Left lobe of liver (tissue), 2 donors: ENCODE results near the gene MKS1. TPM values are rescaled to one million over a fixed set of nuclear protein-coding genes. Genes with fewer than 3 reads are reported as not detected.

Experiments
- ATAC-seq: fragments of 200-7000 bp; cut with Tn5 transposase; one replicate; pipeline ENCODE4 v1.9.1; 2020; ENCODE audit warnings: mild to moderate bottlenecking, moderate library complexity
- DNase-seq: peaks from one replicate; pipeline ENCODE4 v3.0.0-alpha.2; 2020; ENCODE audit warnings: low spot score
- total RNA-seq: library from RNA; stranded (reverse); gene quantifications from one replicate; pipeline ENCODE4 v1.2.1, GENCODE V29; 2021
- donor health status: DM: no; HTN: no; CAD: no; lungs with moderate emphysema.
- donor health status: DM: no; HTN: yes; CAD: no.

Gene MKS1
- total RNA-seq, result 9.8 TPM

GRCh38 chr17:58219007-58219788 lies at the start of gene MKS1:
TSS of gene MKS1 (minus strand) at chr17:58219255. CDS start at chr17:58219230, 25 bp downstream.
- ATAC-seq, result peak; percentile 97
- peak; percentile 96 for DNase-seq

DNA sequence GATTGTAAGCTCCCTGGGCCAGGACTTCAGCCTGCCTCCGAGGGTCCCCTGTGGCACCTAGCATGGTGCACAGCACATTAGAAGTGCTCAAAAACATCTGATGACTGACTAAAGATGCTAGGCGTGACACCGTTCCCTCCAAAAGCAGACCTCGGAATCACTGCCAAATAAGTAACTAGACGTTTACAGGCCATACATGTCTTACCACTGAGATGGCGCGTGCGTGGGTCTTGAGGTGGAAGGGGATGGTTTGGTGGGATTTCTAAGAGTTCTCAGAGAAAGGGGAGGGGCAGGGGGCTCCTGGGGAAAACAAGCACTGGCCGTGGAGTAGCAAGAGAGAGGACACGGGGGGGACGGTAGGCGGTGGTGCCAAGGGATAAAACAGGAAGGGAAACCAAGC lies 49.3 kb upstream of the MKS1 start:
- DNase-seq, result peak; percentile 19
- no peak for ATAC-seq

- DNase-seq, result peak; percentile 39
- ATAC-seq, result no peak
These were observed 48.6 kb upstream of the MKS1 start for GRCh38 chr17:58267347-58268324.

DNA sequence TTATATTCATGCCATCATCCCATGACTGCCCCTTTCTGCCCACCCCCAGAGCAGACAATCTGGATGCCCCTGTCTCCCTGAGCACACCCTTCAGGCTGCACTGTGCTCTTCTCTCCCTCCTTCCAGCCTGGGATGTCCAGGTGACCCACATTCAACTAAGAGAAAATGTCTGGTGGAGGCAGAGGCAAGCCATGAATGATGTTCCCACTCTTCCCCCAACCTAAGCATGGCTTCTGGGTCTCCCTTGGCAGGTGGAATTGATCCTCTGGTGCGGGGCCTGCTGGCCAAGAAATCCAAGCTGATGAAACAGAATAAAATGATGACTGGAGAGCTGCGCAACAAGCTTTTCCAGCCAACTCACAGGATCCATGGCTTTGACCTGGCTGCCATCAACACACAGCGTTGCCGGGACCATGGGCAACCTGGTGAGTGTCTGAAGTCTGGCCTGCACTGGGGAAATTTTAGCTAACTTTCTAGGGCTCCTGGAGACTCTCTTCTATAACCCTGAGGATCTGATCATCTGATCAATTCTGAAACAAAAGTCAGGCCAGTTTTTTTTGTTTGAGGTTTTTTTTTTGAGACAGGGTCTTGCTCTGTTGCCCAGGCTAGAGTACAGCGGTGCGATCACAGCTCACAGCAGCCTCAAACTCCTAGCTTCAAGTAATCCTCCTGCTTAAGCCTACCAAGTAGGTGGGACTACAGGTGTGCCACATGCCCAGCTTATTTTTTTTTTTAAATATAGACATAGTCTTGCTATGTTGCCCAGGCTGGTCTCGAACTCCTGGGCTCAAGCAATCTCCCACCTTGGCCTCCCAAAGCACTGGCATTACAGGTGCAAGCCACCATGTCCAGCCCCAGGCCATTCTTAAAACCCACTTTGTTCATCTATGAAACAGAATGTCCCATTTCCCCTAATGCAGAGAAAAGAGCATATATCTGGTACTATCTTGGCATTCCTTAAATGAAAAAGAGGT lies 47.1 kb upstream of the MKS1 start:
- DNase-seq, result peak; percentile 14

DNA sequence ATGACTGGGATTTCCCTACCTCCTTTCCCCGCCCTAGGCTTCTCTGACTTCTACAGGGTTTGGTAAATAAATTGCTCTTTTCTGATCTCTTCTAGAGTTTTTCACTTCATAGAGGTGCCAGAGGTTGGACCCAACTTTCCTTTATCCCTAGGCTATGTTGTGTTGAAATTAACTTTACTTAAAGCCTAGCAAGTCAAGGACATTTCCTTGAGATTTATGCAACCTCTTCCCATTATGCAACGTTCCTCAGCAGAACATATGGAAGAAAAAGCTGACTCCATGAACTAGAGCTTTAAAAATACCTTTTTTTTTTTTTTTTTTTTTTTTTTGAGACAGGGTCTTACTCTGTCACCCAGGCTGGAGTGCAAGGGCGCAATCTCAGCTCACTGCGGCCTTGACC lies 46.2 kb upstream of the MKS1 start:
- no peak for ATAC-seq
- DNase-seq, result no peak

More for the DNA sequence above, 47.1 kb upstream of the MKS1 start:
- ATAC-seq, result no peak

- peak; percentile 12 for DNase-seq
- no peak for ATAC-seq
These were observed 45.5 kb upstream of the MKS1 start for GRCh38 chr17:58264407-58265103.

- DNase-seq (peak; percentile 11), ATAC-seq (no peak)
These were observed 44.7 kb upstream of the MKS1 start for GRCh38 chr17:58263773-58264172.

DNA sequence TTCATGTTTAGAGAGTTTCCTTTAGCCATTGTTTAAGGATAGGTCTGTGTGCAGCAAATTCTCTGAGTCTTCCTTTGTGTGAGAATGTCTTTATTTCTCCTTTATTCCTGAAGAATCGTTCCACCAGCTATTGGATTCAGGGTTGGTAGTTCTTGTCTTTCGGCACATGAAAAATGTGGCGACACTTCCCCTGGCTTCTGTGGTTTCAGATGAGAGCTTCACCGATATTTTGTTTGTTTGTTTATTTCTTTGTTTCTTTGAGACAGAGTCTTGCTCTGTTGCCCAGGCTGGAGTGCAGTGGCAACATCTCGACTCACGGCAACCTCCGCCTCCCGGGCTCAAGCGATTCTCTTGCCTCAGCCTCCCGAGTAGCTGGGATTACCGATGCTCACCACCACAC lies 43.1 kb upstream of the MKS1 start:
- ATAC-seq (no peak), DNase-seq (no peak)

GRCh38 chr17:58254803-58255202 lies 35.7 kb upstream of the MKS1 start:
- ATAC-seq, result peak; percentile 23
- no peak for DNase-seq

GRCh38 chr17:58253082-58253481 lies 34.0 kb upstream of the MKS1 start:
- DNase-seq (no peak), ATAC-seq (no peak)

DNA sequence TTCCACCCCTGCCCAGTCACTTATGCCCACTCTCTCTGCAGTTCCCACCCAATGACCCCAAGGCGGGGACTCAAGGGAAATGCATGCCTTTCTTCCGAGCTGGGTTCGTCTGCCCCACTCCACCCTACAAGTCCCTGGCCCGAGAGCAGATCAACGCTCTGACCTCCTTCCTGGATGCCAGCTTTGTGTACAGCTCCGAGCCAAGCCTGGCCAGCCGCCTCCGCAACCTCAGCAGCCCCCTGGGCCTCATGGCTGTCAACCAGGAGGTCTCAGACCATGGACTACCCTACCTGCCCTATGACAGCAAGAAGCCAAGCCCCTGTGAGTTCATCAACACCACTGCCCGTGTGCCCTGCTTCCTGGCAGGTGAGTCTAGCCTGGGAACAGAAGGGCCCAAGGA lies 33.1 kb upstream of the MKS1 start:
- ATAC-seq (no peak), DNase-seq (no peak)

- no peak for DNase-seq
- ATAC-seq, result peak; percentile 43
These were observed 31.4 kb upstream of the MKS1 start for GRCh38 chr17:58250344-58251011.

- ATAC-seq (peak; percentile 97), DNase-seq (peak; percentile 72)
These were observed 30.4 kb upstream of the MKS1 start for GRCh38 chr17:58249270-58250133.

GRCh38 chr17:58248955-58249269 lies 29.9 kb upstream of the MKS1 start:
- ATAC-seq (no peak), DNase-seq (no peak)

DNA sequence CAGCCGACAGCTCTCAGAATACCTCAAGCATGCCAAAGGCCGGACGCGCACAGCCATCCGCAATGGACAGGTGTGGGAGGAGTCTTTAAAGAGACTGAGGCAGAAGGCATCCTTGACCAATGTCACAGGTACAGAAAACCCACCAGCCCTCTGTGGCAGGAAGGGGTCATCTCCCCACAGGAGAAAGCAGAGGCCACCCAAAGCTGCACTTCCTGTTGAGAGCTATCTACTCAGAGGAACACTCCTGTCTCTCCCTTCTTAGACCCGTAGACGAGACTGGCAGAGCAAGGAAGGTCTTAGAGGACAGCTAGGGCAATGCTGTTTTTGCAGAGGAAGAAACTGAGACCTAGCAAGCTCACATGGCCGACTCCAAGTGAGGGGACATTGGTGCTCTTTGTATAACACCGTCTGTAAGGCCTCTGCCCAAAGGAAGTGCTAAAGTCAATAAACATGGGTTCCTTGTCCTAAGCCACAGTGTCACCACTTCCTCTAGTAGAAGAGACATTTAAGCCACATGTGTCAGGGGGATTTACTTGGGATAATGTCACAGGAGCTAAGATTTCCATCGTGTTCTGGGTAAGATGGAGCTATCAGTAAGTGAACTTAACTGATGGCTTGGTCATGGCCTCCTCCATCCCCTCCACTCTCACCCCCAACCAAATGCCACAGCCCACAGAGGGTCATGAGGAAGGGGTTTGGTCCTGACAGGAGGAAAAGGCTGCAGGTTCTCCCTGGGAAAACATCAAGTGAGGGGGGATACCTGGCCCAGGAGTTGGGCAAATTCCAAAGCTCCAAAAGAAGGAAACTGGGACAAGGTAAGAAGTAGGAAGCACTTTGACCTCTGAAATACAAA lies 28.7 kb upstream of the MKS1 start:
- DNase-seq (no peak), ATAC-seq (no peak)

DNA sequence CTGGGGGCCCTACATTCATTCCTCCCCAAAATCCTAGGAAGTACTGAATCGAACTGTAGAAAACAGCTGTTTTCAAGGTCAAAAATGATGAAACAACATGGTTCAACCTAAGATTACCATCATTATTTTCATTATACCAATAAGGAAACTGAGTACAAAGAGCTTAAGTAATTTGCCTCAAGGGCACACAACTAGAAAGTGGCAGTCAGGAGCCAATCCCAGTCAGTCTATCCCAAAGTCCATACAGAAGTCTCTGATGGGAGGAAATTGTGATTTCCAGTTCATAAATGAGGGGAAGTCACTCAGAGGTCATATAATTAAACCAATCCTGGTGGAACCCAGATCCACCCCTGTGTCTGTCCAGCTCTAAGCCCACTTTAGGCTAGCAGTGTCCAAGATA lies 27.7 kb upstream of the MKS1 start:
- ATAC-seq, result no peak
- DNase-seq, result no peak

DNA sequence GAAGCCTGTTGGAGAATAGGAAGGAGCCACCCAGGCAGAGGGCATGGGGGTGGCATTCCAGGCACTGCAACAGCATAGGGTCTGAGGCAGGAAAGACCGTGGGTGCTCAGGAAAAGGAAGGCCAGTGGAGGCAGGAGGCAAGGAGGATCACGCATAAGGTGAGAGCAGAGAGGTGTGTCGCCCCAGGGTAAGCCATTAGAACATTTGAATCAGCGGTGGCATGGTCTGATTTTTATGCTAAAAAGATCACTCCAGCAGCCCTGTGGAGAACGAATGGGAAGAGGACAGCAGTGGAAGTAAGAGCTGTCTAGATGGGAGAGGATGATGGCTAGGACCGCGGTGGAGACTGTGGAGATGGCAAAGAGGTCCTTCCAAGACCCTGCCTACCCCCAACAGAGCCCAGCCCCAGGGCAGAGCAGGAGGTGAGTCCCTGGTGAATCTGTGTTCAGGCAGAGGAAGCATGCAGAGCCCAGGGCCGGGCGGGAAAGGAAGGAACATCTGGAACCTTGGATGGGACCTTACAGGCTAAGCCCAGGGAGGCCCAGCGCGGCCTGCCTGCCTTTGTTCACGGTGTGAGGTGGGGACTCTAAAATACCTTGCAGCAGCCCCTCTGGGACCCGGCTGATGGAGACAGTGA lies 27.2 kb upstream of the MKS1 start:
- DNase-seq, result no peak

More for the DNA sequence above, 27.2 kb upstream of the MKS1 start:
- no peak for ATAC-seq
